IPS DF 4.7 (cell line): ENCODE results near the gene RTN4R.

Experiments used
- DNase-seq: peaks from one replicate; pipeline ENCODE4 v3.0.0-alpha.2; 2013; ENCODE audit warnings: low spot score; ENCODE audit errors: extremely low read depth

Gene RTN4R

GRCh38 chr22:20257212-20258020, 10.7 kb downstream of the RTN4R start:
- no peak for DNase-seq

GRCh38 chr22:20256551-20257211, 11.4 kb downstream of the RTN4R start:
- no peak for DNase-seq

- no peak for DNase-seq
These were observed 12.1 kb downstream of the RTN4R start for GRCh38 chr22:20256027-20256426.

- DNase-seq, result no peak
These were observed 12.9 kb downstream of the RTN4R start for GRCh38 chr22:20254975-20255946.

- no peak for DNase-seq
These were observed 15.0 kb downstream of the RTN4R start for GRCh38 chr22:20253161-20253560.

- no peak for DNase-seq
These were observed 16.1 kb downstream of the RTN4R start for GRCh38 chr22:20251981-20252380.

- no peak for DNase-seq
These were observed 16.6 kb downstream of the RTN4R start for GRCh38 chr22:20251491-20251890.

- no peak for DNase-seq
These were observed 18.2 kb downstream of the RTN4R start for GRCh38 chr22:20249797-20250354.

GRCh38 chr22:20248461-20248978, 19.6 kb downstream of the RTN4R start:
- DNase-seq, result no peak

- DNase-seq, result no peak
These were observed 20.4 kb downstream of the RTN4R start for GRCh38 chr22:20247608-20248171.

GRCh38 chr22:20247010-20247505, 21.1 kb downstream of the RTN4R start:
- no peak for DNase-seq

GRCh38 chr22:20246368-20247009, 21.6 kb downstream of the RTN4R start:
- DNase-seq, result no peak

GRCh38 chr22:20245577-20246367, 22.3 kb downstream of the RTN4R start:
- no peak for DNase-seq

GRCh38 chr22:20244691-20245576, 23.2 kb downstream of the RTN4R start:
- no peak for DNase-seq

GRCh38 chr22:20244250-20244648, 23.9 kb downstream of the RTN4R start:
- DNase-seq, result no peak

GRCh38 chr22:20243537-20244249, 24.4 kb downstream of the RTN4R start:
- DNase-seq, result no peak

GRCh38 chr22:20243176-20243536, 25.0 kb downstream of the RTN4R start:
- no peak for DNase-seq
